ENCODE data around the gene LRP5. TPM values are rescaled to one million over a fixed set of nuclear protein-coding genes. Genes with fewer than 3 reads are reported as not detected.

LRP5 gene
- total and polyA plus RNA-seq, 9 of the 15 experiments (the other 6 are each of a cell fraction or from before 2014, with no cell fraction given) = 0.48 to 44.2 (median 13.5) TPM

DNA sequence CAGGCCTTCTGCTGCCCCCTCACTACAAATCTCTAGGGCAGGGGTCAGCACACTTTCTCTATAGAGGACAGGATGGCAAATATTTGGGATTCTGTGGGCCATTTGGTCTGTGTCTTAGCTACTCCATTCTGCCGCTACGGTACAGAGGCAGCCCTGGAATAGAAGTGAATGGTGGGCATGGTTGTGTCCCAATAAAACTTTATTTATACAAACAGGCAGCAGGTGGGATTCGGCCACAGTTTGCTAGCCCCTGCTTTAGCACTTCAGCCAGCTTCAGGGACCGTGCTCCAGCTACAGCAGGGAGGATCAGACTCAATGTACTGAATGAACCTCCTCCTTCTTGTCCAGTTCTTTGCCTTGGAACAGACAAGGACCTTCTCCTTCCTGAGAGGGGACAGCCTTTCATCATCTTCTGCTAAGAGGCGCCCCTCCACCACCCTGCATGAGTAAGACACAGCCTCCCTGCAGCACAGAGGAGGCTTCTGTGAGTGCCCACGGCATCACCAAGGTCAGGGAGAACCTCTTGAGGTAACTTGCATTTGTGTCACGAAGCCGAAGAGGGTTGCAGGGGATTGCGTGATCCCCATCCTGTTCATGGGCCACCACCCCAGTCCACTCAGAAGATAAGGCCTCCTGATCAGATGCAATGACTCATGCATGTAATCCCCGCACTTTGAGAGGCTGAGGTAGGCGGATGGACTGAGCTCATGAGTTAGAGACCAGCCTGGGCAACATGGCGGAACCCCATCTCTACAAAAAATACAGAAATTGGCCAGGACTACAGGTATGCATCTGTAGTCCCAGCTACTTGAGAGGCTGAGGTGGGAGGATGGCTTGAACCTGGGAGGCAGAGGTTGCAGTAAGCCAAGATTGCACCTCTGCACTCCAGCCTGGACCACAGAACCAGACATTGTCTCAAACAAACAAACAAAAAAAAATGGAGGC, 45.2 kb upstream of the LRP5 start (continued):
- TF ChIP-seq, protein P1, sequence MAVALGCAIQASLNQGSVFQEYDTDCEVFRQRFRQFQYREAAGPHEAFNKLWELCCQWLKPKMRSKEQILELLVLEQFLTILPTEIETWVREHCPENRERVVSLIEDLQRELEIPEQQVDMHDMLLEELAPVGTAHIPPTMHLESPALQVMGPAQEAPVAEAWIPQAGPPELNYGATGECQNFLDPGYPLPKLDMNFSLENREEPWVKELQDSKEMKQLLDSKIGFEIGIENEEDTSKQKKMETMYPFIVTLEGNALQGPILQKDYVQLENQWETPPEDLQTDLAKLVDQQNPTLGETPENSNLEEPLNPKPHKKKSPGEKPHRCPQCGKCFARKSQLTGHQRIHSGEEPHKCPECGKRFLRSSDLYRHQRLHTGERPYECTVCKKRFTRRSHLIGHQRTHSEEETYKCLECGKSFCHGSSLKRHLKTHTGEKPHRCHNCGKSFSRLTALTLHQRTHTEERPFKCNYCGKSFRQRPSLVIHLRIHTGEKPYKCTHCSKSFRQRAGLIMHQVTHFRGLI (CRISPR knock-in tag; IDR thresholded peaks at IDR 0.05) = peak; percentile 58
- TF ChIP-seq LARP7 (IDR thresholded peaks at IDR 0.05) (no peak), GABPB2 (CRISPR knock-in tag; conservative IDR thresholded peaks at IDR 0.05) (no peak), CCNT2 (IDR thresholded peaks at IDR 0.05; ENCODE audit: borderline replicate concordance, extremely low read depth, insufficient read length, low read depth, low read length) (no peak), KLF1 (tag; IDR thresholded peaks at IDR 0.05) (peak; percentile 68), ZNF589 (CRISPR knock-in tag; IDR thresholded peaks at IDR 0.05; ENCODE audit: low read depth) (peak; percentile 98), FOSL1 (tag; conservative IDR thresholded peaks at IDR 0.05) (peak; percentile 98), ZNF146 (CRISPR knock-in tag; IDR thresholded peaks at IDR 0.05; ENCODE audit: unreplicated experiment) (no peak), ZNF41 (CRISPR knock-in tag; conservative IDR thresholded peaks at IDR 0.05) (peak; percentile 65; the same call in 1 of the 2 replicates), HIVEP1 (CRISPR knock-in tag; IDR thresholded peaks at IDR 0.05) (peak; percentile 59; the same call in 1 of the 2 replicates), CTBP1 (IDR thresholded peaks at IDR 0.05; ENCODE audit: borderline replicate concordance) (peak; percentile 90), NR4A1 (CRISPR knock-in tag; IDR thresholded peaks at IDR 0.05) (no peak), NR4A1 (tag; IDR thresholded peaks at IDR 0.05) (peak; percentile 75), BRD9 (IDR thresholded peaks at IDR 0.05; ENCODE audit: low read depth, partially characterized antibody) (peak; percentile 59), STAT5A (IDR thresholded peaks at IDR 0.05; ENCODE audit: borderline replicate concordance, low read length) (no peak)
- TF ChIP-seq, protein P2, sequence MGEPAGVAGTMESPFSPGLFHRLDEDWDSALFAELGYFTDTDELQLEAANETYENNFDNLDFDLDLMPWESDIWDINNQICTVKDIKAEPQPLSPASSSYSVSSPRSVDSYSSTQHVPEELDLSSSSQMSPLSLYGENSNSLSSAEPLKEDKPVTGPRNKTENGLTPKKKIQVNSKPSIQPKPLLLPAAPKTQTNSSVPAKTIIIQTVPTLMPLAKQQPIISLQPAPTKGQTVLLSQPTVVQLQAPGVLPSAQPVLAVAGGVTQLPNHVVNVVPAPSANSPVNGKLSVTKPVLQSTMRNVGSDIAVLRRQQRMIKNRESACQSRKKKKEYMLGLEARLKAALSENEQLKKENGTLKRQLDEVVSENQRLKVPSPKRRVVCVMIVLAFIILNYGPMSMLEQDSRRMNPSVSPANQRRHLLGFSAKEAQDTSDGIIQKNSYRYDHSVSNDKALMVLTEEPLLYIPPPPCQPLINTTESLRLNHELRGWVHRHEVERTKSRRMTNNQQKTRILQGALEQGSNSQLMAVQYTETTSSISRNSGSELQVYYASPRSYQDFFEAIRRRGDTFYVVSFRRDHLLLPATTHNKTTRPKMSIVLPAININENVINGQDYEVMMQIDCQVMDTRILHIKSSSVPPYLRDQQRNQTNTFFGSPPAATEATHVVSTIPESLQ (CRISPR knock-in tag; IDR thresholded peaks at IDR 0.05) = no peak
- TF ChIP-seq, protein P3, sequence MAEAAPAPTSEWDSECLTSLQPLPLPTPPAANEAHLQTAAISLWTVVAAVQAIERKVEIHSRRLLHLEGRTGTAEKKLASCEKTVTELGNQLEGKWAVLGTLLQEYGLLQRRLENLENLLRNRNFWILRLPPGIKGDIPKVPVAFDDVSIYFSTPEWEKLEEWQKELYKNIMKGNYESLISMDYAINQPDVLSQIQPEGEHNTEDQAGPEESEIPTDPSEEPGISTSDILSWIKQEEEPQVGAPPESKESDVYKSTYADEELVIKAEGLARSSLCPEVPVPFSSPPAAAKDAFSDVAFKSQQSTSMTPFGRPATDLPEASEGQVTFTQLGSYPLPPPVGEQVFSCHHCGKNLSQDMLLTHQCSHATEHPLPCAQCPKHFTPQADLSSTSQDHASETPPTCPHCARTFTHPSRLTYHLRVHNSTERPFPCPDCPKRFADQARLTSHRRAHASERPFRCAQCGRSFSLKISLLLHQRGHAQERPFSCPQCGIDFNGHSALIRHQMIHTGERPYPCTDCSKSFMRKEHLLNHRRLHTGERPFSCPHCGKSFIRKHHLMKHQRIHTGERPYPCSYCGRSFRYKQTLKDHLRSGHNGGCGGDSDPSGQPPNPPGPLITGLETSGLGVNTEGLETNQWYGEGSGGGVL (CRISPR knock-in tag; IDR thresholded peaks at IDR 0.05) = peak; percentile 32; the same call in 1 of the 2 replicates
- TF ChIP-seq, protein P4, sequence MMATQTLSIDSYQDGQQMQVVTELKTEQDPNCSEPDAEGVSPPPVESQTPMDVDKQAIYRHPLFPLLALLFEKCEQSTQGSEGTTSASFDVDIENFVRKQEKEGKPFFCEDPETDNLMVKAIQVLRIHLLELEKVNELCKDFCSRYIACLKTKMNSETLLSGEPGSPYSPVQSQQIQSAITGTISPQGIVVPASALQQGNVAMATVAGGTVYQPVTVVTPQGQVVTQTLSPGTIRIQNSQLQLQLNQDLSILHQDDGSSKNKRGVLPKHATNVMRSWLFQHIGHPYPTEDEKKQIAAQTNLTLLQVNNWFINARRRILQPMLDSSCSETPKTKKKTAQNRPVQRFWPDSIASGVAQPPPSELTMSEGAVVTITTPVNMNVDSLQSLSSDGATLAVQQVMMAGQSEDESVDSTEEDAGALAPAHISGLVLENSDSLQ (IDR thresholded peaks at IDR 0.05) = no peak
- TF ChIP-seq, protein P5, sequence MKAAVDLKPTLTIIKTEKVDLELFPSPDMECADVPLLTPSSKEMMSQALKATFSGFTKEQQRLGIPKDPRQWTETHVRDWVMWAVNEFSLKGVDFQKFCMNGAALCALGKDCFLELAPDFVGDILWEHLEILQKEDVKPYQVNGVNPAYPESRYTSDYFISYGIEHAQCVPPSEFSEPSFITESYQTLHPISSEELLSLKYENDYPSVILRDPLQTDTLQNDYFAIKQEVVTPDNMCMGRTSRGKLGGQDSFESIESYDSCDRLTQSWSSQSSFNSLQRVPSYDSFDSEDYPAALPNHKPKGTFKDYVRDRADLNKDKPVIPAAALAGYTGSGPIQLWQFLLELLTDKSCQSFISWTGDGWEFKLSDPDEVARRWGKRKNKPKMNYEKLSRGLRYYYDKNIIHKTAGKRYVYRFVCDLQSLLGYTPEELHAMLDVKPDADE (conservative IDR thresholded peaks at IDR 0.05; ENCODE audit: control insufficient read depth, low read depth, low read length) = no peak

Measured in K562 (cell line).